ENCODE results near the gene SLC15A4.

SLC15A4 gene

DNA sequence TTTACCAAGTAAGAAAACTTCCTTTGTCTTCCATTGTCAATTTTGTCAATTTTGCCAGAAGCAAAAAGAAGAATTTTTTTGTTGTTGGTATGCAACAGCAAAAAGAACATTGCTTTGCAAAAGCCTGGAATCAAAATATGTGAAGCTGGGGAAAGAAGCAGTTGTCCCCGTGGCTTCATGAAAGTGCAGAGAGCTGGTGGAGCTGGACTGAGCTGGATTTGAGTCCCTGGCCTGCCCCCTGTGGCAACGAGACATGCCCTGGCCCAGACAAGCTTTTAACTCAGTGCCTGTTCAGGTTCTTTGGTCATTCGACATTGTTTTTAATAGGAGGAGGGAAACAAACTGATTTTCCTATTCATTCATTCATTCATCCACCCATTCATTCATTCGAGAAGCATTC lies 70.3 kb downstream of the SLC15A4 start:
- no peak for TF ChIP-seq POLR2A (IDR thresholded peaks at IDR 0.05; ENCODE audit: low read depth, low read length)
- DNase-seq (ENCODE audit: insufficient read length, low spot score) (no peak), FAIRE-seq (no peak)

DNA sequence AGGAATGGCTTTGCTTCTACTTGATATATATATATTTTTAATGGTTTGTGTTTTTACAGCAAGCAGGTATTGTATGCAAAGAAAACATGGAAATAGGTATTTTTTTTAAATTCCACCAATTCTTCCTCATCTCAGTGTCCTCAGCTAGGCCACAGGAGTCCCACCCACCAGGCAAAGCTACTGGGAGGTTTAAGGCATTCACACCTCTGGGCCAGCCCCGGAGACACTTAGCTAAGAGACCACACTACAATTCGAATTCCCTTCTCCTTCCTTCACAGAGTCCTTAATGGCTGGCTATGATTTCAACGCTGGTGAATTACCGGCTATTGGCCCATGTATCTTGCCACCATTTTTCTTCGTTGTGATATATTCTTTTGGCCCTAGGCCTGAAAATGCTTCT lies 71.4 kb downstream of the SLC15A4 start:
- TF ChIP-seq POLR2A (IDR thresholded peaks at IDR 0.05; ENCODE audit: low read depth, low read length), result no peak
- no peak for DNase-seq (ENCODE audit: insufficient read length, low spot score)
- no peak for FAIRE-seq

DNA sequence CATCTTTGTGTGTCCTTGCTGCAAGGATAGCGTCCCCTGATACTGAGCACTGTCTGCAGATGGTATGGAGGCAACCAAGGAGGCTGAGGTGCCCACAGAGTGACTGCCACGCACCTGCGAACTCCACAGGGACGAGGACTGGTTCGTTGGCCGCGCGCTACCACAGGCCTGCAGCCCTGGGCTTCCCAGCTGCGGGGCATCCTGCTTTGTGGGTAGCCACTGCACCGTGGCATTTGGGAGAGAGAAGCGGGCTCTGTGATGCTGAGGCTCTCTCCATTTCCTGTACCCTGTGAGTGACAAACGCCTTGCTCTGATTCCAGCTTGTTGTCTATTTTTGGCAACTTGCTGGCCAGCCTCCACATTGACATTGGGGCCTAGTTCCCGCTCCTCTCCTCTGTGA lies 76.3 kb downstream of the SLC15A4 start:
- TF ChIP-seq POLR2A (IDR thresholded peaks at IDR 0.05; ENCODE audit: low read depth, low read length), result no peak
- FAIRE-seq (no peak), DNase-seq (ENCODE audit: insufficient read length, low spot score) (no peak)

DNA sequence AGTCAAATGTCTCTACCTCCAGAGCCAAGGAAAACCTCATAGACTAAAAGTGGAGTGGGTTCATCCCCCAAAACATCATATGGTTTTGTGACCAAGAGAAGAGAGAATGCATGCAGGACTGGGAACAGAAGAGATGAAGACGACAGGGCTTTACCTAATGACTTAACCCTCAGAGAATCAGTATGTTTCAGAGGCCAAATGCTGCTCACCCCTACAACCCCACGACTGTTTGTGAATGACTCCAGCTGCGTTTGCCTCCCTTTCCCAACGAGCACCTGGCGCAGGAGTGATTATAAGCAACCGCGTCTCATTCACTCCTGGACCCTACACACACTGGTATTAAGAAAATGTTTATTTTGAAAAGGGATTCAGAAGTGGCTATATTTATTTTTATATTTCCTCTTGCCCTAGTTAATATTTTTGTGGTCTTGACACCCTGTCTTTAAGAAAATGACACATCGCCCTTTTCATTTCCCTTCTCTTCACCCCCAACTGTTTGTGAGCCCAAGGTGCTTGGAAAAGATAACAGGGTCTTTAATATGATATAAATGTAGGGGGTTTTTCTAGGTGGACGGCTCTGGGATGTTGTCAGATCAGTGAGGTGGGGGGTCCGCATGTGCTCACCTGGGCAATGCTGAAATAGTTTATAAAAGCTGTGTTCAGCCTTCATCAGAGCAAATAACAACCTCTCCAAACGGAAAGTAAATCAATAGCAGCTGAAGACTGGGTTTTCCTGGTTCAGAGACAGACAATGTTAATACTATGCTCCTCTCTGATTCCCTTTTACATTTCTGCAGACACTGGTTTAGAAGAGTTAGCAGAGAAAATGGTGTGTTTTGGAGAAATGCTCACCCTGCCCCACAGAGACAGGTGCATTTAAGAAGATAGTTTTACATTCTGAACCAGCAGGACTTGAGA lies 77.7 kb downstream of the SLC15A4 start:
- DNase-seq (ENCODE audit: insufficient read length, low spot score) (no peak), FAIRE-seq (no peak)
- TF ChIP-seq POLR2A (IDR thresholded peaks at IDR 0.05; ENCODE audit: low read depth, low read length), result no peak

DNA sequence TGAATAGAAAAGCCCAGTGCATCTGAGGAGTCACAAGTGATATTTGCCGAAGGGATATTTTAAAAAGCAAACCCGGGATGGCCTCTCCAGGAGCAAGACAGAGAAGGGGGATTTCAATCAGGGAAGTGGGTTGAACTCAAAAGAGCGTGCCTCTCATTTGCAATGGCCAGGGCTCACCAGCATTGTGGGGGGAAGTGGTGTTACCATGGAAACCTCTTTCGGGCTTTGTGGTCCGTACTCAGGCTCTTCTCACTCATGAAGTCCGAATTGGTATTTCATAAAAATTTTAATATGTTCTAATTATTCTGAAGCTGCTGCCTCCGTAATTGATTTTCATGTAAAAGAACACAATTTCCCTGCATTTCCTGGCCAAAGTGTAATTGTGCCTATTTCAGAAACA lies 79.8 kb downstream of the SLC15A4 start:
- no peak for TF ChIP-seq POLR2A (IDR thresholded peaks at IDR 0.05; ENCODE audit: low read depth, low read length)

More for the DNA sequence above, 79.8 kb downstream of the SLC15A4 start:
- no peak for DNase-seq (ENCODE audit: insufficient read length, low spot score)
- no peak for FAIRE-seq
